CD8-positive, alpha-beta memory T cell (primary cell): ENCODE measurements around the gene NEXN. TPM values are rescaled to one million over a fixed set of nuclear protein-coding genes. Genes with fewer than 3 reads are reported as not detected.

Experiments
- CTCF ChIA-PET: fragments of 350-600 bp; sonication (Branson Sonifier 250); formaldehyde crosslinking; loops from one replicate; lab custom pipeline; 2021; ENCODE audit warnings: antibody characterized with exemption; lab: Charles Lee
- POLR2A ChIA-PET: fragments of 350-600 bp; sonication (Branson Sonifier 250); formaldehyde crosslinking; loops from one replicate; lab custom pipeline; 2021; ENCODE audit warnings: antibody characterized with exemption; lab: Charles Lee
- DNase-seq, 5 donors: peaks; one replicate each; pipeline versions ENCODE4 v3.0.0 to v3.0.0-alpha.2; 2020 to 2022; ENCODE audit warnings: mixed read lengths in 1 of 5
- H3K27ac ChIP-seq: one replicate; pipeline ENCODE4 v1.7.0; 2013; ENCODE audit warnings: low read depth, mild to moderate bottlenecking, low read length, moderate library complexity
- H3K27me3 ChIP-seq: 2 replicates; pipeline ENCODE4 v1.7.0; 2013; ENCODE audit warnings: low read length, mild to moderate bottlenecking; ENCODE audit not compliant: insufficient read depth, poor library complexity, severe bottlenecking
- H3K36me3 ChIP-seq: 2 replicates; pipeline ENCODE4 v1.7.0; 2013; ENCODE audit warnings: mild to moderate bottlenecking, low read length, moderate library complexity; ENCODE audit not compliant: insufficient read depth
- H3K4me1 ChIP-seq: 2 replicates; pipeline ENCODE4 v1.7.0; 2013; ENCODE audit warnings: mild to moderate bottlenecking, low read length, moderate library complexity; ENCODE audit not compliant: insufficient read depth
- H3K4me3 ChIP-seq: 2 replicates; pipeline ENCODE4 v1.7.0; 2013; ENCODE audit warnings: mild to moderate bottlenecking, low read length
- H3K9me3 ChIP-seq: 2 replicates; pipeline ENCODE4 v1.7.0; 2013; ENCODE audit warnings: mild to moderate bottlenecking, low read length
- H3K27ac Mint-ChIP-seq, 8 donors: one replicate each; pipeline ENCODE4 v1.8.0; 2020 to 2021; ENCODE audit warnings: mixed read lengths in 8 of 8, mild to moderate bottlenecking in 6 of 8, inconsistent platforms in 3 of 8, moderate library complexity in 3 of 8
- H3K27me3 Mint-ChIP-seq, 2 donors: one replicate each; pipeline ENCODE4 v1.8.0; 2020 to 2021; ENCODE audit warnings: mixed read lengths in 2 of 2, mild to moderate bottlenecking in 1 of 2, moderate library complexity in 1 of 2
- H3K36me3 Mint-ChIP-seq, 3 donors: one replicate each; pipeline ENCODE4 v1.8.0; 2020 to 2021; ENCODE audit warnings: mixed read lengths in 3 of 3, inconsistent platforms in 1 of 3, mild to moderate bottlenecking in 1 of 3
- H3K4me1 Mint-ChIP-seq, 3 donors: one replicate each; pipeline ENCODE4 v1.8.0; 2020 to 2021; ENCODE audit warnings: mixed read lengths in 3 of 3, inconsistent platforms in 1 of 3, mild to moderate bottlenecking in 1 of 3
- H3K4me3 Mint-ChIP-seq, 7 donors: one replicate each; pipeline ENCODE4 v1.8.0; 2020 to 2021; ENCODE audit warnings: mixed read lengths in 7 of 7, mild to moderate bottlenecking in 6 of 7, moderate library complexity in 4 of 7, inconsistent platforms in 2 of 7
- H3K9me3 Mint-ChIP-seq, 5 donors: one replicate each; pipeline ENCODE4 v1.8.0; 2020 to 2022; ENCODE audit warnings: mixed read lengths in 5 of 5, mild to moderate bottlenecking in 3 of 5, moderate library complexity in 2 of 5, inconsistent platforms in 1 of 5
- polyA plus RNA-seq: library from polyadenylated mRNA; unstranded; fragments of 300-500 nt; fragmentation: Illumina TruSeq; gene quantifications from one replicate; pipeline ENCODE4 v1.2.3, GENCODE V29; 2021
- total RNA-seq, 2 experiments: library from RNA; stranded (reverse); gene quantifications; one replicate each; pipeline ENCODE4 v1.2.3, GENCODE V29; 2021

Gene NEXN
- total and polyA plus RNA-seq, 3 experiments from 2014 or later = 0.09 to 0.84 (median 0.42) TPM

DNA sequence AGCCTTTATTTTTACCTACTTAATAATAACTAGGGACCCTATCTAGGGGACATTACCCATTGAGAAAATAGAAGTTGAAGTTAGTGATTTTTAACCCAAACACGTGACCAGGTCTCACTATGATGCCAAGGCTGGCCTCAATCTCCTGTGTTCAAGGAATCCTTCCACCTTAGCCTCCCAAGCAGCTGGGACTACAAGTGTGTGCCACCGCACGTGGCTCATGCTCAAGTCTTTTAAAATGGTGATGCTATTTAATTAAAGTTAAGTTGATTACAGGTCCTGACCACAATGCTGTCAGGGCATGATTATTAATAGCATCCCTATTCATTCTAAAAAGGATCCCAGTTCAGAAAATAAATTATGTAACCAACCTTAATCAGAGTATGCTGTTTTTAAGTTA lies 65.5 kb downstream of the NEXN start:
- no peaks in the 10 kb centered on the region for H3K9me3 Mint-ChIP-seq
- H3K27me3 ChIP-seq = no peaks in the 10 kb centered on the region
- CTCF ChIA-PET = no interaction called here
- no peaks in the 10 kb centered on the region for H3K27me3 Mint-ChIP-seq
- H3K4me1 ChIP-seq = no peaks in the 10 kb centered on the region
- no peak for DNase-seq
- H3K36me3 Mint-ChIP-seq = peaks cover 12 to 82% (median 24%) of the 10 kb centered on the region in 3 donors
- peaks cover 32 to 60% (median 39%) of the 10 kb centered on the region in 3 donors for H3K4me1 Mint-ChIP-seq
- POLR2A ChIA-PET = no interaction called here
- no peak overlapping the region for H3K4me3 Mint-ChIP-seq
- no peak overlapping the region for H3K4me3 ChIP-seq
- H3K36me3 ChIP-seq = peaks cover 63% of the 10 kb centered on the region
- peak overlapping the region in 3 of 8 donors; percentile 17 to 45 (median 42) for H3K27ac Mint-ChIP-seq
- no peak overlapping the region for H3K27ac ChIP-seq
- no peaks in the 10 kb centered on the region for H3K9me3 ChIP-seq

DNA sequence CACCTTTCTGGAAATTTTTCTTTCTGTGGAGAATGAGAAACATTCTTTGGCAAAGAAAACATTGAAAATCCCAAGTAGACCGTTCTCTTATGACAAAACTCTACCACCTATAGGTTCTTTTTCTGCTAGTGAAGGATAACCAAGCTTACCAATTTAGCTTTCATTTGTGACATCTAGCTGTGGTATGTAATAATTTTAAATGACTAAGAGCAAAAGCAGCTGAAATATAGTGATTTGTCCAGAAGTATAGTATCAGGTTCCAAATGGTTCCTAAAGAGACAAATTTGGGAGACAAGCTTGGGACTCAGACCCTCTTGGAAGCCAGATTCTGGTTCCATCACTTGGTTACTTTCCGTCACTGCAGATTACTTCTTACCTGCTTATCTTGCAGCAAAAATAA lies 66.1 kb downstream of the NEXN start:
- no peak for DNase-seq
- H3K27me3 ChIP-seq = no peaks in the 10 kb centered on the region
- H3K36me3 ChIP-seq = peaks cover 63% of the 10 kb centered on the region
- ChIA-PET CTCF (no interaction called here), POLR2A (interaction anchor here (1.1 kb wide), 1 partner anchor 24 kb away, joined by 4 read pairs; the partner anchor contains the start of gene FUBP1)
- H3K9me3 ChIP-seq = no peaks in the 10 kb centered on the region
- H3K4me3 ChIP-seq = no peak overlapping the region
- H3K27ac Mint-ChIP-seq = peak overlapping the region in 1 of 8 donors; percentile 45
- H3K27ac ChIP-seq = no peak overlapping the region
- H3K4me1 ChIP-seq = no peaks in the 10 kb centered on the region
- no peak overlapping the region for H3K4me3 Mint-ChIP-seq
- H3K4me1 Mint-ChIP-seq = peaks cover 30 to 60% (median 41%) of the 10 kb centered on the region in 3 donors
- H3K27me3 Mint-ChIP-seq = no peaks in the 10 kb centered on the region
- peaks cover 14 to 82% (median 25%) of the 10 kb centered on the region in 3 donors for H3K36me3 Mint-ChIP-seq
- H3K9me3 Mint-ChIP-seq = no peaks in the 10 kb centered on the region

DNA sequence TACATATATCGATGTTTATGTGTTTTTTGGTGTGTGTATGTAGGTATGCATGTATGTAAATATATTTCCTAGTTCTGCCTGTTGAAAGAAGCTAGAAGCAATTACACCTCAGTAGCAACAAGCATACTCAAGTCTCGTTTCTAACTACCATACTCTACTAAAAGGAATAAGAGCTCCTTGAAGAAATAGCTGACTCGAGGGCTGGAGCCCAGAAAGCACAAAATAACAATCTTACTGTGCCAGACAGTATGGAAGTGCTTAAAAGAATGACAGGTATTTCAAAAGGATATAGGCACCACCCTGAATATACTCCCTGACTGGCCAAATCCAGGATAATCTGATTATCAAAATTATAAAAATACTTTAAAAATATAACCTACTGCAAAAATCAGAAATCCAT lies 67.3 kb downstream of the NEXN start:
- Mint-ChIP-seq H3K27me3 (no peaks in the 10 kb centered on the region), H3K36me3 (peaks cover 14 to 85% (median 28%) of the 10 kb centered on the region in 3 donors), H3K4me3 (no peak overlapping the region), H3K9me3 (no peaks in the 10 kb centered on the region), H3K4me1 (peaks cover 31 to 67% (median 47%) of the 10 kb centered on the region in 3 donors), H3K27ac (peak overlapping the region in 3 of 8 donors; percentile 46 to 78 (median 57))
- Histone ChIP-seq H3K9me3 (no peaks in the 10 kb centered on the region), H3K4me3 (no peak overlapping the region), H3K27ac (no peak overlapping the region), H3K36me3 (peaks cover 75% of the 10 kb centered on the region), H3K27me3 (no peaks in the 10 kb centered on the region), H3K4me1 (no peaks in the 10 kb centered on the region)
- ChIA-PET CTCF (interaction anchor here (1.0 kb wide), 1 partner anchor 158 kb away, joined by 3 read pairs; no protein-coding TSS in a partner anchor), POLR2A (interaction anchor here (1.1 kb wide), 1 partner anchor 22 kb away, joined by 4 read pairs; the partner anchor contains the start of gene FUBP1)
- DNase-seq = no peak

DNA sequence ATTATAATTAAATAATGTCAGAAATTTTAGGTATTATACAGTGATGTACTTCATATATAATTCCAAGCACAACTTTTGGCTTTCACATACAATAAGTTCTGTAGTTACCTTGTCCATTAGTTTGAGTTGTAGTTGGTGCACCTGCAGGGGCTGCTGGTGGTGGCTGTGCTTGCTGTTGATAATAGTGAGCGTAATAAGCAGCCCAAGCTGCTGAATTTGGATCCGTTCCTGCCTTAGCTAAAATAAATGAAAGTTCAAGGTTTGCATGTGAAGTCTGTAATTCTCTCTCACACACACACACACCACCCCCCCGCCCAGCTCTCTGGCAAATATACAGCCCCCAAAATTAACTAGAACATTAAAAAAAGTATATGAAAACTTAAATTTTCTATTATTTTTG lies 68.0 kb downstream of the NEXN start:
- Histone ChIP-seq H3K27ac (no peak overlapping the region), H3K36me3 (peaks cover 77% of the 10 kb centered on the region), H3K4me1 (no peaks in the 10 kb centered on the region), H3K4me3 (no peak overlapping the region), H3K27me3 (no peaks in the 10 kb centered on the region), H3K9me3 (no peaks in the 10 kb centered on the region)
- ChIA-PET CTCF (interaction anchor here (1.0 kb wide), 1 partner anchor 159 kb away, joined by 3 read pairs; no protein-coding TSS in a partner anchor), POLR2A (interaction anchor here (1.4 kb wide), 1 partner anchor 22 kb away, joined by 4 read pairs; no protein-coding TSS in a partner anchor)
- Mint-ChIP-seq H3K4me1 (peaks cover 31 to 67% (median 48%) of the 10 kb centered on the region in 3 donors), H3K4me3 (no peak overlapping the region), H3K36me3 (peaks cover 14 to 85% (median 30%) of the 10 kb centered on the region in 3 donors), H3K9me3 (no peaks in the 10 kb centered on the region), H3K27me3 (no peaks in the 10 kb centered on the region), H3K27ac (peak overlapping the region in 1 of 8 donors; percentile 20)
- DNase-seq = no peak

DNA sequence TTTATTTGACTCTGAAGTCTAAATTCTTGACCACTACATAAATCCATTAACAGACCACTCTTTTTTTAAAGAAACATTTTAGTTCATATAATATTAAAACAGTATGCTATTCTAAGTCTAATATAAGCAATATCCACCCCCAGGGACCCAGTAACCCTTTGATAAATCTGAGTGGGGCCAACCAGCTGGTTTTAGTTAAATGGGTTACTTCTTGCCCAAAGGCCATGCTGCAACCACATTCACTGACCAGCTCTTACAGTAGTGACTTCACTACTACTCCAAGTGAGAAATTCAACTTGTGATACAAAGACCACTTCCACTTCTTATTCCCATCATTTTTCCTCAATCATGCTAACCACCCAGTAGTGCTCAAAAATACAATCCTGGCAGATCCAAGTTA lies 70.0 kb downstream of the NEXN start:
- H3K27me3 Mint-ChIP-seq = no peaks in the 10 kb centered on the region
- Histone ChIP-seq H3K27me3 (no peaks in the 10 kb centered on the region), H3K36me3 (peaks cover 87% of the 10 kb centered on the region), H3K4me3 (no peak overlapping the region), H3K9me3 (no peaks in the 10 kb centered on the region), H3K27ac (no peak overlapping the region), H3K4me1 (no peaks in the 10 kb centered on the region)
- H3K36me3 Mint-ChIP-seq = peaks cover 10 to 88% (median 38%) of the 10 kb centered on the region in 3 donors
- peak overlapping the region in 5 of 8 donors; percentile 1 to 59 (median 20) for H3K27ac Mint-ChIP-seq
- no peak overlapping the region for H3K4me3 Mint-ChIP-seq
- no peak for DNase-seq
- H3K9me3 Mint-ChIP-seq = no peaks in the 10 kb centered on the region
- POLR2A ChIA-PET = interaction anchor here (0.7 kb wide), 1 partner anchor 203 kb away, joined by 5 read pairs; no protein-coding TSS in a partner anchor
- peaks cover 33 to 72% (median 50%) of the 10 kb centered on the region in 3 donors for H3K4me1 Mint-ChIP-seq
- CTCF ChIA-PET = no interaction called here

DNA sequence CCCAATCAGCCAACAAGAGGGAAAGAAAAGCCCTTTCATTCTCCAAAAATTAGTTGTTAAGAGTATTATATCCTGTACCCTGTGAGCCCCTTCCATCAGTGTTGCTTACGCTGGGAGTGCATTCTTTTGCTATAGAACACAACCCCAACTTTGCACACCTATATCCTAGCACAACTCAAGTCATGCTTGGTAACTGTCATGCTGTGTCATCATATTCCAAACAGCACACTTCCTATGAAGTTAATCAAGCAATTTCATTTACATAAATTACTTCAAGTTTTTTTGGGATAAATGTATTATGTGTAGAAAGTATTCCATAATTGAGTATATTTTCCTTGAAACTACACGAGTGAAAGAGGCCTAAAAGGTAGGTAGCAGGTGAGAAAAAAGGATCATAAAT lies 70.4 kb downstream of the NEXN start:
- H3K4me3 ChIP-seq = no peak overlapping the region
- no peaks in the 10 kb centered on the region for H3K9me3 ChIP-seq
- no peak overlapping the region for H3K27ac ChIP-seq
- H3K9me3 Mint-ChIP-seq = no peaks in the 10 kb centered on the region
- no peaks in the 10 kb centered on the region for H3K27me3 ChIP-seq
- ChIA-PET POLR2A (no interaction called here), CTCF (no interaction called here)
- peaks cover 31 to 69% (median 50%) of the 10 kb centered on the region in 3 donors for H3K4me1 Mint-ChIP-seq
- H3K36me3 Mint-ChIP-seq = peaks cover 10 to 89% (median 39%) of the 10 kb centered on the region in 3 donors
- H3K4me1 ChIP-seq = no peaks in the 10 kb centered on the region
- H3K36me3 ChIP-seq = peaks cover 89% of the 10 kb centered on the region
- no peaks in the 10 kb centered on the region for H3K27me3 Mint-ChIP-seq
- peak overlapping the region in 6 of 8 donors; percentile 1 to 59 (median 24) for H3K27ac Mint-ChIP-seq
- DNase-seq = no peak
- no peak overlapping the region for H3K4me3 Mint-ChIP-seq

DNA sequence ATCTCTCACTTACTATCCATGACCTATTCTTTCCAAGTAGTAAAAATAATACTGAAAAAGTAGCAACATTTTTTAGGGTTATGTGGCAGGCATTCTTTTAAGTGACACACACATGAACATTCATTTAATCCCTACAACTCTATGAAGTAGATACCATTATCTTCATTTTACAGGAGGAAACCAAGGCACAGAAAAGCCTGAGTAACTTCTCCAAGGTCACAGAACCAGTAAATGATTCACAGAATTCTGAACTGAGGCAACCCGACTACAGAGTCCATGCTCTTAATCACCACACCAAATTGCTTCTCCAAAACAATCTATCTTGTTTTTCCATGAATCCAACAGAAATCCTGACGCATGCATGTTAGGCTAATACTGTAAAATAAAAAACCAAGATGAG lies 73.0 kb downstream of the NEXN start:
- peaks cover 12 to 91% (median 41%) of the 10 kb centered on the region in 3 donors for H3K36me3 Mint-ChIP-seq
- no peak overlapping the region for H3K4me3 Mint-ChIP-seq
- peaks cover 87% of the 10 kb centered on the region for H3K36me3 ChIP-seq
- POLR2A ChIA-PET = no interaction called here
- H3K9me3 ChIP-seq = no peaks in the 10 kb centered on the region
- no peak overlapping the region for H3K4me3 ChIP-seq
- no peaks in the 10 kb centered on the region for H3K4me1 ChIP-seq
- CTCF ChIA-PET = no interaction called here
- H3K27ac ChIP-seq = no peak overlapping the region
- H3K27me3 Mint-ChIP-seq = no peaks in the 10 kb centered on the region
- no peaks in the 10 kb centered on the region for H3K27me3 ChIP-seq
- peaks cover 33 to 58% (median 49%) of the 10 kb centered on the region in 3 donors for H3K4me1 Mint-ChIP-seq
- peak overlapping the region in 2 of 8 donors; percentile 1 to 15 for H3K27ac Mint-ChIP-seq
- no peaks in the 10 kb centered on the region for H3K9me3 Mint-ChIP-seq
- no peak for DNase-seq

DNA sequence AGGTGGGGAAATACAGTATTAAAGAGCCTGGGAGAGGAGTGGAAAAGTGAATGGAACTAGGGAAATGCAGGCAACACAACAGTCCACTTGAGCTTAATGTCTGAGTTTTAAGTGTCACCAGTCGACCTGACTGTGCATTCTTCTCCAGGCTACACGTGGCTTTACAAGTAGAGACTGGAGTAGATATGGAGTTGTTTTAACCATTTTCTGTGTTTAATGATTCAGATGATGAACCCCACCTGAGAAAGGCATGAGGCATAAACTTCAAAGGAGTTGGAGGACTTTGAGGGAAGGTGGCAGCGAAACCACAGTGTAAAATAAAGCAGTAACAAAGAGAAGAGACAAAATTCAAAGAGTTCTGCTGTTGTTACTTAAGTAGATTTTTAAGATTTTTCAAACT lies 77.9 kb downstream of the NEXN start:
- H3K9me3 Mint-ChIP-seq = no peaks in the 10 kb centered on the region
- H3K4me1 Mint-ChIP-seq = peaks cover 48 to 73% (median 62%) of the 10 kb centered on the region in 3 donors
- peaks cover 10 to 89% (median 43%) of the 10 kb centered on the region in 3 donors for H3K36me3 Mint-ChIP-seq

More for the DNA sequence above, 77.9 kb downstream of the NEXN start:
- Mint-ChIP-seq H3K27ac (peak overlapping the region in 5 of 8 donors; percentile 18 to 79 (median 74)), H3K27me3 (no peaks in the 10 kb centered on the region), H3K4me3 (peak overlapping the region in 1 of 7 donors; percentile 27)
- no peak overlapping the region for H3K27ac ChIP-seq
- no peak overlapping the region for H3K4me3 ChIP-seq
- peaks cover 75% of the 10 kb centered on the region for H3K36me3 ChIP-seq
- H3K4me1 ChIP-seq = peaks cover 30% of the 10 kb centered on the region
- H3K9me3 ChIP-seq = no peaks in the 10 kb centered on the region
- H3K27me3 ChIP-seq = no peaks in the 10 kb centered on the region
- ChIA-PET CTCF (interaction anchor here (1.0 kb wide), 1 partner anchor 148 kb away, joined by 3 read pairs; no protein-coding TSS in a partner anchor), POLR2A (interaction anchor here (0.6 to 1.7 kb wide), 2 partner anchors 12 to 1705 kb away, joined by 3 to 6 read pairs; partner anchors contain the start of gene FUBP1)
- no peak for DNase-seq
